Colonic mucosa (tissue), 4 donors: ENCODE results near the gene LPCAT3. TPM values are rescaled to one million over a fixed set of nuclear protein-coding genes. Genes with fewer than 3 reads are reported as not detected.

Source experiments
- DNase-seq: peaks from one replicate; pipeline ENCODE4 v3.0.0-alpha.2; 2020
- H3K27ac ChIP-seq: fragments of 200-600 bp; one replicate; pipeline ENCODE4 v1.8.0; 2021
- H3K27me3 ChIP-seq: fragments of 200-600 bp; one replicate; pipeline ENCODE4 v1.8.0; 2021
- H3K36me3 ChIP-seq: fragments of 200-600 bp; one replicate; pipeline ENCODE4 v1.8.0; 2021
- H3K4me1 ChIP-seq: fragments of 200-600 bp; one replicate; pipeline ENCODE4 v1.8.0; 2021; ENCODE audit warnings: mild to moderate bottlenecking
- H3K4me3 ChIP-seq: fragments of 200-600 bp; one replicate; pipeline ENCODE4 v1.8.0; 2021
- H3K9ac ChIP-seq, 2 donors: one replicate each; pipeline ENCODE4 v1.7.0; 2013; ENCODE audit warnings: control low read depth in 2 of 2, low read depth in 2 of 2, low read length in 2 of 2
- H3K9me3 ChIP-seq: fragments of 200-600 bp; one replicate; pipeline ENCODE4 v1.8.0; 2021
- intact Hi-C: fragments of 100-400 bp; cut with DNase I; formaldehyde crosslinking; loops from one replicate; pipeline ENCODE4 v1.14.1; 2022
- total RNA-seq, 2 donors: library from RNA; stranded (reverse); fragmentation: NEBNext Ultra II Directional in 1 of 2; extraction: Animal tissue kit (Norgen Biotek cat#: 25700) in 1 of 2; gene quantifications; one replicate each; pipeline ENCODE4 v1.2.1, GENCODE V29; 2021
- TF ChIP-seq, protein P1 (sequence below): fragments of 200-600 bp; IDR thresholded peaks from one replicate; pipeline ENCODE4 v1.8.0; 2022; ENCODE audit warnings: antibody characterized with exemption, mild to moderate bottlenecking
- donor health status: healthy.
- donor health status: DM: no; HTN: no; CAD: no.
- donor health status: DM: no; HTN: no; CAD: no.

The LPCAT3 gene
- total RNA-seq, 2 donors from 2014 or later, result 71.8 to 77.9 TPM

- Histone ChIP-seq H3K27ac (no peak overlapping the region), H3K27me3 (no peaks in the 10 kb centered on the region), H3K9me3 (no peaks in the 10 kb centered on the region), H3K4me3 (no peak overlapping the region), H3K36me3 (no peaks in the 10 kb centered on the region), H3K9ac (no peak overlapping the region), H3K4me1 (no peaks in the 10 kb centered on the region)
- intact Hi-C loops, result no loop called here
- TF ChIP-seq, protein P1, sequence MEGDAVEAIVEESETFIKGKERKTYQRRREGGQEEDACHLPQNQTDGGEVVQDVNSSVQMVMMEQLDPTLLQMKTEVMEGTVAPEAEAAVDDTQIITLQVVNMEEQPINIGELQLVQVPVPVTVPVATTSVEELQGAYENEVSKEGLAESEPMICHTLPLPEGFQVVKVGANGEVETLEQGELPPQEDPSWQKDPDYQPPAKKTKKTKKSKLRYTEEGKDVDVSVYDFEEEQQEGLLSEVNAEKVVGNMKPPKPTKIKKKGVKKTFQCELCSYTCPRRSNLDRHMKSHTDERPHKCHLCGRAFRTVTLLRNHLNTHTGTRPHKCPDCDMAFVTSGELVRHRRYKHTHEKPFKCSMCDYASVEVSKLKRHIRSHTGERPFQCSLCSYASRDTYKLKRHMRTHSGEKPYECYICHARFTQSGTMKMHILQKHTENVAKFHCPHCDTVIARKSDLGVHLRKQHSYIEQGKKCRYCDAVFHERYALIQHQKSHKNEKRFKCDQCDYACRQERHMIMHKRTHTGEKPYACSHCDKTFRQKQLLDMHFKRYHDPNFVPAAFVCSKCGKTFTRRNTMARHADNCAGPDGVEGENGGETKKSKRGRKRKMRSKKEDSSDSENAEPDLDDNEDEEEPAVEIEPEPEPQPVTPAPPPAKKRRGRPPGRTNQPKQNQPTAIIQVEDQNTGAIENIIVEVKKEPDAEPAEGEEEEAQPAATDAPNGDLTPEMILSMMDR, result no peak
- DNase-seq, result no peak
Measured at GRCh38 chr12:7005311-7005710, 13.0 kb downstream of the LPCAT3 start.

DNA sequence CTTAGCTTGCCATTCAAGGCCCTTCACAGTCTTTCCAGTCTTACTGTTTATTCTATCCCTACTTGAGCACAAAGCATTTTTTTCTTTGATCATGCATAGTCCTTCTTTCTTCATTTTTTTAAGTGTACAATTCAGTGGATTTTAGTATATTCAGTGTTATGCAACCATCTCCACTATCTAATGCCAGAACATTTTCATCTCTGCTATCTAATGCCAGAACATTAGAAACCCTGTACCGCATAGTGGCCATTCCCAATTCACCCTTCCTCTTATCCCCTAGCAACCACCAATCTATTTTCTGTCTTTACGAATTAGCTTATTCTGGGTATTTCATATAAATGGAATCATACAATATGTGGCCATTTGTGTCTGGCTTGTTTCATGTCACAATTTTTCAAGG is 13.4 kb downstream of the LPCAT3 start:
- no peaks in the 10 kb centered on the region for H3K9me3 ChIP-seq
- H3K27me3 ChIP-seq, result no peaks in the 10 kb centered on the region
- H3K9ac ChIP-seq, result no peak overlapping the region
- H3K4me1 ChIP-seq, result no peaks in the 10 kb centered on the region
- intact Hi-C loops, result no loop called here
- H3K27ac ChIP-seq, result no peak overlapping the region
- no peaks in the 10 kb centered on the region for H3K36me3 ChIP-seq
- TF ChIP-seq, protein P1, result no peak
- no peak overlapping the region for H3K4me3 ChIP-seq
- no peak for DNase-seq

DNA sequence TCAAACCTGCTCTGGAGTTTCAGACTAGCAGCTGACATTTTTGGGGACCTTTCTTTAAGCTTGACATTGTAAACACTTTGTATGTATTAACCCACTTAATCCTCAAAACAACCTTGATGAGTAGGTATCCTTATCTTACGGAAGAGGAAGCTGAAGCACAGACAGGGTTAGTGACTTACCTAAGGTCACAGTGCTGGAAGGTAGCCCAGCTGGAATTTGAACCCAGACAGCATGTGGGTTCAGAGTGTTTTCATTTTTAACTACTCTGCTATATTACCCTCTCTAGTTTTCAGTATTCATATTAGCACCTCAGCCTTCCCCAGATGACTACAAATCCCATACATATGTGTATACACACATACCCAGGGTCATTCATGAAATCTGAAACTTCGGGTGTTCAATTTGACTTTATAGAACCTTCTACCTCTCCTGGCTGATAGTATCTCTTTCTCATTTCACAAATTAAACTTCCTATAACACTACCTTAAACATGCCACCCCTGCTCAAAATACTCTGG is 13.9 kb downstream of the LPCAT3 start:
- Histone ChIP-seq H3K36me3 (no peaks in the 10 kb centered on the region), H3K27ac (no peak overlapping the region), H3K4me1 (no peaks in the 10 kb centered on the region), H3K27me3 (no peaks in the 10 kb centered on the region), H3K9ac (no peak overlapping the region), H3K9me3 (no peaks in the 10 kb centered on the region), H3K4me3 (no peak overlapping the region)
- intact Hi-C loops, result no loop called here
- DNase-seq, result no peak
- TF ChIP-seq, protein P1, result no peak

DNA sequence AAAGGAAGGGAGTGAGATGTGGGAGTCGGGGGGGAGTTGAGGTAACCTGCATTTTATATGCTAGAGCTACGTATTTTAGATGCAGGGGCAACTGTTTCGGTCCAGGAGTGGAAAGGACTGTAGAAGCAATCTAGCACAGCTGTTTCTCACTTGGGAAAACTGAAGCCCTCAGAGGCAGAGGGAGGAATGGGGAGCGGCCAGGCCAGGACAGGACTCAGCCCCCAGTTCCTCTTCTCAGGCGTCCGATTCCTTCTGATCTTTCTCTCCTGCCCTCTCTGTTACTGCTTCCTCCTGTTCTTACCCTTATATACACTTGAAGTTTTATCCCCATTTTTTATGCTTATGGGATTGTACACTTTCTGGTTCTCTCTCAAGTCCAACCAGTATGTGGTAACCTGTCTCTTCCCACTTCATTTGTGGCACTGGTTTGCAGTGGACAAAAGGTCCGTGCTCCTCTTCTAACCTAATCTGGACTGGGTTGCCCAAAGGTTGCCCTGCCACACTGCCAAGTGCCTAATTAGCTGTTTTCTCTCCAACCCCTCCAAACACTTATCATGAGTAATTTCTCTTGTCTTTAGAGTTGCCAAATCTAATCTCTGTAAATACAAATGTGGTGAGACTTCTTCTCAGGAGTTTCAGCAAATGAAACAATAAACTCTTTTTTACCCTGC is 16.2 kb downstream of the LPCAT3 start:
- H3K36me3 ChIP-seq, result no peaks in the 10 kb centered on the region
- DNase-seq, result no peak
- TF ChIP-seq, protein P1, result no peak
- no peaks in the 10 kb centered on the region for H3K27me3 ChIP-seq
- no peak overlapping the region for H3K27ac ChIP-seq
- H3K4me1 ChIP-seq, result no peaks in the 10 kb centered on the region
- H3K9ac ChIP-seq, result no peak overlapping the region
- H3K9me3 ChIP-seq, result no peaks in the 10 kb centered on the region
- H3K4me3 ChIP-seq, result no peak overlapping the region
- intact Hi-C loops, result no loop called here

GRCh38 chr12:6998715-6999451 is 19.4 kb downstream of the LPCAT3 start:
- Histone ChIP-seq H3K27me3 (no peaks in the 10 kb centered on the region), H3K9ac (no peak overlapping the region), H3K9me3 (no peaks in the 10 kb centered on the region), H3K36me3 (no peaks in the 10 kb centered on the region), H3K27ac (no peak overlapping the region), H3K4me3 (no peak overlapping the region), H3K4me1 (no peaks in the 10 kb centered on the region)
- TF ChIP-seq, protein P1, result no peak
- DNase-seq, result no peak
- intact Hi-C loops, result no loop called here
